ENCODE data around the gene ZMAT5. TPM values are rescaled to one million over a fixed set of nuclear protein-coding genes. Genes with fewer than 3 reads are reported as not detected.

The ZMAT5 gene
- total RNA-seq, 1 donor from 2014 or later, result 18.8 TPM

DNA sequence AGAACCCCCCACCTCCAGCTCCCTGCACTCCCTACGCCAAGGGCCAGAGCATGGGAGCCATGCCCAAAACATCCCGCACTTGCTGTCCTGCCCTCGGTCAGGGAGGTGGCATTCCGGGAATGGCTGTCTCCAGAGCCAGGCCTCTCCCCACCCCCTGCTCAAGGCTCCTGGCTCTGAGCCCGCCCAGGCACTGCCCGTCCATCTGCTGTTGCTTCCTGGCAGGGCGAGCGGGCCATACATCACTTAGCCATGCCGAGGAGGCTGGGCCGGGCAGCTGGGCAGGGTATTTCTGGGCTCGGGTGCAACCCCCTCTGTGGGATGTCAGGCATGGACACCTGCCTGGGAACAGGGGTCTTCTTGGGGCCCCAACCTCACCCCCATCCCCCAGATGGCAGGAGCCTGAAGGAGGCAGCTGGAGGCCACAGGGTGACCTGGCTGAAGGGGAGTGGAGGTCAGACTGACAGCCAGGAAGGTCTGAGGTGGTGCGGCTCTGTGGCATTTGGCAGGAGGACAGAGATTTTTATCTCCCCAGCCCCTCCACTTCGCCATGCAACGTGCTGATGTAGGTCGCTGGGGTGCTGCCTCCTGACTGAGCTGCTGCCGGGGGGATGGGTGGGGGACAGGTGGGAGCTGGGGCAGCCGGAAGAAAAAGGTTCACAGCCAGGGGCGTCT lies 55.7 kb downstream of the ZMAT5 start:
- Mint-ChIP-seq H3K9me3 (ENCODE audit: low read depth) (no peaks in the 10 kb centered on the region), H3K27me3 (ENCODE audit: low read depth) (peaks cover 37% of the 10 kb centered on the region), H3K4me1 (ENCODE audit: low read depth) (no peaks in the 10 kb centered on the region), H3K27ac (ENCODE audit: unreplicated experiment) (no peak overlapping the region), H3K4me3 (ENCODE audit: unreplicated experiment) (no peak overlapping the region), H3K36me3 (ENCODE audit: low read depth) (no peaks in the 10 kb centered on the region)
- TF ChIP-seq, protein P1, sequence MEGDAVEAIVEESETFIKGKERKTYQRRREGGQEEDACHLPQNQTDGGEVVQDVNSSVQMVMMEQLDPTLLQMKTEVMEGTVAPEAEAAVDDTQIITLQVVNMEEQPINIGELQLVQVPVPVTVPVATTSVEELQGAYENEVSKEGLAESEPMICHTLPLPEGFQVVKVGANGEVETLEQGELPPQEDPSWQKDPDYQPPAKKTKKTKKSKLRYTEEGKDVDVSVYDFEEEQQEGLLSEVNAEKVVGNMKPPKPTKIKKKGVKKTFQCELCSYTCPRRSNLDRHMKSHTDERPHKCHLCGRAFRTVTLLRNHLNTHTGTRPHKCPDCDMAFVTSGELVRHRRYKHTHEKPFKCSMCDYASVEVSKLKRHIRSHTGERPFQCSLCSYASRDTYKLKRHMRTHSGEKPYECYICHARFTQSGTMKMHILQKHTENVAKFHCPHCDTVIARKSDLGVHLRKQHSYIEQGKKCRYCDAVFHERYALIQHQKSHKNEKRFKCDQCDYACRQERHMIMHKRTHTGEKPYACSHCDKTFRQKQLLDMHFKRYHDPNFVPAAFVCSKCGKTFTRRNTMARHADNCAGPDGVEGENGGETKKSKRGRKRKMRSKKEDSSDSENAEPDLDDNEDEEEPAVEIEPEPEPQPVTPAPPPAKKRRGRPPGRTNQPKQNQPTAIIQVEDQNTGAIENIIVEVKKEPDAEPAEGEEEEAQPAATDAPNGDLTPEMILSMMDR (IDR thresholded peaks at IDR 0.05), result no peak
- DNase-seq (ENCODE audit: low spot score), result no peak

- Mint-ChIP-seq H3K4me1 (ENCODE audit: low read depth) (no peaks in the 10 kb centered on the region), H3K27ac (ENCODE audit: unreplicated experiment) (no peak overlapping the region), H3K9me3 (ENCODE audit: low read depth) (no peaks in the 10 kb centered on the region), H3K27me3 (ENCODE audit: low read depth) (peaks cover 35% of the 10 kb centered on the region), H3K36me3 (ENCODE audit: low read depth) (no peaks in the 10 kb centered on the region), H3K4me3 (ENCODE audit: unreplicated experiment) (no peak overlapping the region)
- DNase-seq (ENCODE audit: low spot score), result no peak
- TF ChIP-seq, protein P1 (IDR thresholded peaks at IDR 0.05), result no peak
Observed at GRCh38 chr22:29710193-29710592, 56.6 kb downstream of the ZMAT5 start.

DNA sequence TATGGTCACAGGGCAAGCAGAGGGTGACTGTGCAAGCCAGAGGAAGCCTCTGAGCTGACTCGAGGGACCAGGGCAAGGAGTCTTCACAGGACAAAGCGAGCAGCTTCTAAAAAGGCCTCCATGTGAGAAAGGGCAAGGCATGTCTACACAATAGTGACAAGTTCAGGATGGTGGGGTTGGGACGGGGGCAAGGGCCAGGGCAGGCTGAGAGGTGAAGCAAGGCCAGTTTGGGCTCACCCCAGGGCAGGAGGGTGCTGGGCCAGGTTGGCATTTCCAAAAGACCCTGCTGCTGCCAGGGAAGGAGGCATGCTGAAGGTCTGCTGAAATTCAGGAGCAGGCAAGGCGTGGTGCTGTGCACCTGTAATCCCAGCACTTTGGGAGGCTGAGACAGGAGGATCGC lies 59.3 kb downstream of the ZMAT5 start:
- no peaks in the 10 kb centered on the region for H3K9me3 Mint-ChIP-seq (ENCODE audit: low read depth)
- no peak overlapping the region for H3K4me3 Mint-ChIP-seq (ENCODE audit: unreplicated experiment)
- no peak overlapping the region for H3K27ac Mint-ChIP-seq (ENCODE audit: unreplicated experiment)
- no peaks in the 10 kb centered on the region for H3K36me3 Mint-ChIP-seq (ENCODE audit: low read depth)
- no peaks in the 10 kb centered on the region for H3K4me1 Mint-ChIP-seq (ENCODE audit: low read depth)
- DNase-seq (ENCODE audit: low spot score), result no peak
- peaks cover 23% of the 10 kb centered on the region for H3K27me3 Mint-ChIP-seq (ENCODE audit: low read depth)
- TF ChIP-seq, protein P1 (IDR thresholded peaks at IDR 0.05), result no peak

GRCh38 chr22:29707010-29707409 lies 59.8 kb downstream of the ZMAT5 start:
- no peak overlapping the region for H3K4me3 Mint-ChIP-seq (ENCODE audit: unreplicated experiment)
- H3K4me1 Mint-ChIP-seq (ENCODE audit: low read depth), result no peaks in the 10 kb centered on the region
- no peak overlapping the region for H3K27ac Mint-ChIP-seq (ENCODE audit: unreplicated experiment)
- H3K9me3 Mint-ChIP-seq (ENCODE audit: low read depth), result no peaks in the 10 kb centered on the region
- H3K36me3 Mint-ChIP-seq (ENCODE audit: low read depth), result no peaks in the 10 kb centered on the region
- TF ChIP-seq, protein P1 (IDR thresholded peaks at IDR 0.05), result no peak
- peaks cover 20% of the 10 kb centered on the region for H3K27me3 Mint-ChIP-seq (ENCODE audit: low read depth)
- no peak for DNase-seq (ENCODE audit: low spot score)

- Mint-ChIP-seq H3K4me3 (ENCODE audit: unreplicated experiment) (no peak overlapping the region), H3K9me3 (ENCODE audit: low read depth) (no peaks in the 10 kb centered on the region), H3K36me3 (ENCODE audit: low read depth) (no peaks in the 10 kb centered on the region), H3K27ac (ENCODE audit: unreplicated experiment) (no peak overlapping the region), H3K27me3 (ENCODE audit: low read depth) (peaks cover 19% of the 10 kb centered on the region), H3K4me1 (ENCODE audit: low read depth) (no peaks in the 10 kb centered on the region)
- TF ChIP-seq, protein P1 (IDR thresholded peaks at IDR 0.05), result no peak
- DNase-seq (ENCODE audit: low spot score), result no peak
Observed at GRCh38 chr22:29706486-29706885, 60.3 kb downstream of the ZMAT5 start.
